ENCODE data around the gene SIPA1L2. TPM values are rescaled to one million over a fixed set of nuclear protein-coding genes. Genes with fewer than 3 reads are reported as not detected.
A peak's percentile ranks its signal among the peaks of the same experiment; 100 is the strongest.
"Not testable (repeated sequence)": the region's sequence is repeated elsewhere in the genome, so short reads cannot be mapped to it uniquely, and the experiment has no call there.

SIPA1L2 gene
- total and polyA plus RNA-seq, 2 of the 4 experiments (the other 2 are of a cell fraction), result 7.1 to 13.4 TPM

DNA sequence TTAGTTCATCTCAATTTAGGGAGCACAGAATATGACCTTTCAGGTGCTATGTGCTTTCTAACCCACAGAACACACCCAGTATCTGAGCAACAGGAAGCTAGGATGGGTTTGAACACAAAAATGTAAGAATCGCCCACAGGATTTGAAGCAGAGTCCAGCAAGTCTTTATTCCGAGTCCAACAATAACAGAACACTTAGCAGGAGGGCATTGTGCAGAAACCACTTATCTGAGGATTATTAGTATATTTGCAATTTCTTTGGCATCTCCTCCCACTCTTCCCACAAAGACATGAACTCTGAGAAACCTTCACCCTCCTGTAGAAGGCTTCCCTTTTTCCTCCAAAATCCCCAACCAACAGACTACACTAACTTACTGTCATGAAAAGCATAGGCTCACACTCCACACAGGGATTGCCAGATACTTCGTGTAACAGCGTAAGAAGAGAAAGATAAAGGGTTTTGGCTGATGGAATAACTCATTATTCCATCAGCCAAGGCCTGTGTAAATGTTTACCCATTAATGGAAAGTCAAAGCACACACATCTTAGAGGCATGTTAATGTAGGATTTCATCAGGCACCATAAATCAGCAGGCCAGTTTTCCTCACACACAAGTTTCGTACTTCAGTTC, 16.1 kb downstream of the SIPA1L2 start:
- POLR2A ChIA-PET (ENCODE audit: unreplicated experiment), result no interaction called here
- ATAC-seq (ENCODE audit: low read depth), result peak; percentile 88
- H3K4me2 ChIP-seq (ENCODE audit: low read depth, low read length), result peak overlapping the region; percentile 72

DNA sequence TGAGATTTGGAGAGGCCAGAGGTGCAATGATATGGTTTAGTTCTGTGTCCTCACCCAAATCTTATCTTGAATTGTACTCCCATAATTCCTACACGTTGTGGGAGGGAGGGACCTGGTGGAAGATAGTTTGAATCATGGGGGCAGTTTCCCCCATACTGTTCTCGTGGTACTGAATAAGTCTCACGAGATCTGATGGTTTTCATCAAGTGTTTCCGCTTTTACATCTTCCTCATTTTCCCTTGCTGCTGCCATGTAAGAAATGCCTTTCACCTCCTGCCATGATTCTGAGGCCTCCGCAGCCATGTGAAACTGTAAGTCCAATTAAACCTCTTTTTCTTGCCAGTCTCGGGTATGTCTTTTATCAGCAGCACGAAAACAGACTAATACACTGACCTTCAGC, 17.1 kb downstream of the SIPA1L2 start:
- POLR2A ChIA-PET (ENCODE audit: unreplicated experiment); H3K27ac ChIP-seq (ENCODE audit: insufficient read depth, low read length); H2AK9ac ChIP-seq (replicated peaks; ENCODE audit: low read depth, low read length, poor library complexity); dilution Hi-C loops (cut with HindIII; ENCODE audit: low sequenced_read_pairs, unreplicated experiment); ATAC-seq (ENCODE audit: low read depth); H2AFZ ChIP-seq (replicated peaks; ENCODE audit: low read length, poor library complexity); H4K5ac ChIP-seq (ENCODE audit: low read depth, low read length); H3K56ac ChIP-seq (ENCODE audit: extremely low read depth, insufficient read depth, low read length); H3K4me2 ChIP-seq (ENCODE audit: low read depth, low read length); CTCF ChIA-PET; BruUV-seq (replicated peaks); H3K36me3 ChIP-seq (ENCODE audit: control insufficient read depth, insufficient read depth, low read length); H3K4me3 ChIP-seq (ENCODE audit: insufficient read depth, low read depth, low read length); H3K23ac ChIP-seq (ENCODE audit: low read depth, low read length); H2BK20ac ChIP-seq (ENCODE audit: low read depth, low read length); H3K27me3 ChIP-seq (ENCODE audit: control insufficient read depth, insufficient read depth, low read length); H3K9ac ChIP-seq (ENCODE audit: low read depth, low read length); H3K9me1 ChIP-seq (ENCODE audit: insufficient read depth, low read length); H3K9me3 ChIP-seq (ENCODE audit: control insufficient read depth, insufficient read depth, low read length); H2BK5ac ChIP-seq (ENCODE audit: low read depth, low read length, poor library complexity, severe bottlenecking); H4K91ac ChIP-seq (ENCODE audit: insufficient read depth, low read depth, low read length); DNase-seq: not testable (repeated sequence)
- in situ Hi-C loops (cut with MboI; ENCODE audit: low sequenced_read_pairs) (loop anchor here (10.0 kb wide), 1 partner anchor 598 kb away; no protein-coding TSS in a partner anchor), intact Hi-C loops (cut with micrococcal nuclease) (loop anchor here (5.0 kb wide), 2 partner anchors 96 to 136 kb away; no protein-coding TSS in a partner anchor)
- WGBS, 2 experiments (ENCODE audit: extremely low coverage in 2 of 2, insufficient read length in 1 of 2), result 100% methylated on average over 1 of the region's 7 CpGs; no CpG with 5 or more reads in 1 of the 2 experiments
- Histone ChIP-seq H4K8ac (ENCODE audit: low read depth in 2 of 2, low read length in 2 of 2) (peak overlapping the region in 1 of 2 experiments; percentile 6; a peak in 1 of 4 replicates), H3K4ac (ENCODE audit: low read depth, low read length) (0 out of 2 replicates have a peak overlapping the region, but pooled peaks have one; percentile 3), H3K4me1 (ENCODE audit: control insufficient read depth, insufficient read depth, low read length) (peaks cover 14% of the 10 kb centered on the region), H3K18ac (ENCODE audit: low read depth, low read length) (peak overlapping the region; percentile 36; the same call in 1 of the 2 replicates), H3K79me1 (ENCODE audit: low read depth in 1 of 2, low read length in 2 of 2) (peaks cover 9 to 25% of the 10 kb centered on the region in 2 experiments; a peak in 3 of 4 replicates), H2AK5ac (ENCODE audit: low read depth, low read length) (peak overlapping the region; percentile 67; the same call in 1 of the 2 replicates), H4K20me1 (ENCODE audit: insufficient read depth, low read length) (peaks cover 11% of the 10 kb centered on the region; the same call in 1 of the 2 replicates), H3K14ac (replicated peaks; ENCODE audit: low read depth, low read length) (0 out of 2 replicates have a peak overlapping the region, but pooled peaks have one; percentile 4), H2BK15ac (ENCODE audit: low read depth, low read length) (peak overlapping the region; percentile 78; the same call in 2 of the 3 replicates), H2BK120ac (ENCODE audit: low read depth, low read length) (peak overlapping the region; percentile 58)

More for the DNA sequence above, 16.1 kb downstream of the SIPA1L2 start:
- in situ Hi-C loops (cut with MboI; ENCODE audit: low sequenced_read_pairs), result loop anchor here (10.0 kb wide), 1 partner anchor 599 kb away; no protein-coding TSS in a partner anchor
- Histone ChIP-seq H3K9ac (ENCODE audit: low read depth, low read length) (0 out of 2 replicates have a peak overlapping the region, but pooled peaks have one; percentile 3), H2BK5ac (ENCODE audit: low read depth, low read length, poor library complexity, severe bottlenecking) (peak overlapping the region; percentile 81), H2BK15ac (ENCODE audit: low read depth, low read length) (peak overlapping the region; percentile 1; the same call in 1 of the 3 replicates), H3K23ac (ENCODE audit: low read depth, low read length) (peak overlapping the region; percentile 31; the same call in 1 of the 2 replicates), H2BK20ac (ENCODE audit: low read depth, low read length) (peak overlapping the region; percentile 30), H3K79me1 (ENCODE audit: low read depth in 1 of 2, low read length in 2 of 2) (peaks cover 9 to 25% of the 10 kb centered on the region in 2 experiments; a peak in 3 of 4 replicates), H3K56ac (ENCODE audit: extremely low read depth, insufficient read depth, low read length) (peak overlapping the region; percentile 2; the same call in 1 of the 2 replicates), H3K9me1 (ENCODE audit: insufficient read depth, low read length) (peaks cover 9% of the 10 kb centered on the region), H4K5ac (ENCODE audit: low read depth, low read length) (peak overlapping the region; percentile 19; the same call in 1 of the 2 replicates), H4K91ac (ENCODE audit: insufficient read depth, low read depth, low read length) (peak overlapping the region; percentile 14; the same call in 1 of the 2 replicates), H3K36me3 (ENCODE audit: control insufficient read depth, insufficient read depth, low read length) (no peaks in the 10 kb centered on the region), H2AK5ac (ENCODE audit: low read depth, low read length) (no peak overlapping the region), H3K4me3 (ENCODE audit: insufficient read depth, low read depth, low read length) (no peak overlapping the region), H2AFZ (replicated peaks; ENCODE audit: low read length, poor library complexity) (no peak overlapping the region), H3K4me1 (ENCODE audit: control insufficient read depth, insufficient read depth, low read length) (peaks cover 14% of the 10 kb centered on the region), H2BK120ac (ENCODE audit: low read depth, low read length) (peak overlapping the region; percentile 57), H3K14ac (replicated peaks; ENCODE audit: low read depth, low read length) (peak overlapping the region; percentile 10), H4K8ac (ENCODE audit: low read depth in 2 of 2, low read length in 2 of 2) (peak overlapping the region; percentile 6 to 41; a peak in 2 of 4 replicates), H4K20me1 (ENCODE audit: insufficient read depth, low read length) (peaks cover 11% of the 10 kb centered on the region; the same call in 1 of the 2 replicates), H3K4ac (ENCODE audit: low read depth, low read length) (peak overlapping the region; percentile 14), H3K18ac (ENCODE audit: low read depth, low read length) (peak overlapping the region; percentile 83), H3K27me3 (ENCODE audit: control insufficient read depth, insufficient read depth, low read length) (no peaks in the 10 kb centered on the region), H3K9me3 (ENCODE audit: control insufficient read depth, insufficient read depth, low read length) (no peaks in the 10 kb centered on the region), H2AK9ac (replicated peaks; ENCODE audit: low read depth, low read length, poor library complexity) (no peak overlapping the region), H3K27ac (ENCODE audit: insufficient read depth, low read length) (peak overlapping the region; percentile 58; the same call in 1 of the 2 replicates)
- WGBS, 2 experiments (ENCODE audit: extremely low coverage in 2 of 2, insufficient read length in 1 of 2), result 20% methylated on average over 1 of the region's 5 CpGs; no CpG with 5 or more reads in 1 of the 2 experiments
- DNase-seq, result peak; percentile 94
- dilution Hi-C loops (cut with HindIII; ENCODE audit: low sequenced_read_pairs, unreplicated experiment), result no loop called here
- no TSS peak for BruUV-seq (replicated peaks)
- intact Hi-C loops (cut with micrococcal nuclease), result loop anchor here (5.0 kb wide), 2 partner anchors 97 to 137 kb away; no protein-coding TSS in a partner anchor
- CTCF ChIA-PET, result no interaction called here
- TF ChIP-seq POLR2A (IDR thresholded peaks at IDR 0.05; ENCODE audit: low read depth, low read length) (no peak), CHD1 (IDR thresholded peaks at IDR 0.05; ENCODE audit: low read depth, low read length) (no peak), FOS (IDR thresholded peaks at IDR 0.05; ENCODE audit: low read depth, low read length) (peak; percentile 31; the same call in 1 of the 2 replicates), BHLHE40 (IDR thresholded peaks at IDR 0.05; ENCODE audit: low read depth, low read length) (no peak), CEBPB (IDR thresholded peaks at IDR 0.05; ENCODE audit: low read depth, low read length) (peak; percentile 72; the same call in 1 of the 2 replicates)

All from IMR-90 (cell line).